Muscle of back (tissue), 11 donors: ENCODE data around the gene GALNT18. TPM values are rescaled to one million over a fixed set of nuclear protein-coding genes. Genes with fewer than 3 reads are reported as not detected.

Source experiments
- DNase-seq, 3 donors: peaks; one replicate each; pipeline versions ENCODE4 v3.0.0 to v3.0.0-alpha.2; 2013
- polyA plus RNA-seq, 10 donors: library from polyadenylated mRNA; unstranded; fragments of 120-200 nt; gene quantifications; one replicate each; pipeline ENCODE4 v1.2.1, GENCODE V29; 2013; ENCODE audit not compliant: insufficient read length in 10 of 10

Gene GALNT18
- polyA plus RNA-seq, 10 donors = 8.2 to 14.0 (median 11.1) TPM

DNA sequence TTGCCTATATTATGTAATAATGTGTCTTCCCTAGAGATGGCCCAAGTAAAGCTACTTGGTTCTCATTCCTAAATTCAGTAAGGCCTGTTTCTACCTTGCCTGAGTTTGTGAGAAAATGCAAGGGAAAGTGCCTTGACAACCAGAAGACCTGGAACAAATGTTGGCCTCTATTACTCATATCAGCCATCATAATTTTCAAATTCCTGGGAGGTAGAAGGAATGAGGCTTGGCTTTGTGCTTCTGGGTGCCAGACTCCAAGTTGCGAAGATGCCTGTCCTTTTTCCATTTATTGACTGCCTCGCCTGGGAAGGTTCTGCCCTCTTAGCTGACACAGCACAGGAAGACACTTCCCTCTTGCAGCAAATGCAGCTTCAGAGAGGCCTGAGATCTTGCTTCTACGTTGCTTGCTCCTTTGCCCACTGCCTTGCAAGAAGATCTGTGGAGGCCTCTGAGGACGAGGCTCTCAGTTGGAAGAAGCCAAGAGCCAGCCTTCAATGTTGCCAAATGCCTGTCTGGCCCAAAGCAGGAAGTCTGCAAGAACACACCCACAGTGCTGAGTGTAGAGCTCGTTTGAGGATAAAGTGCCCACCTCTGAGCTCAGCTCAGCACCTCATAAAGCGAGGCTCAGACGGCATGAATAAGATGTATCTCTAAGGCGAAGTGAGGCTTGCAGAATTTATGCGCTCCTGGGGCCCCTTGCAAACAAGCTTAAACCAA lies 120.1 kb downstream of the GALNT18 start:
- DNase-seq = peak in 1 of 3 donors; percentile 15

GRCh38 chr11:11500744-11501487 lies 120.9 kb downstream of the GALNT18 start:
- no peak for DNase-seq

DNA sequence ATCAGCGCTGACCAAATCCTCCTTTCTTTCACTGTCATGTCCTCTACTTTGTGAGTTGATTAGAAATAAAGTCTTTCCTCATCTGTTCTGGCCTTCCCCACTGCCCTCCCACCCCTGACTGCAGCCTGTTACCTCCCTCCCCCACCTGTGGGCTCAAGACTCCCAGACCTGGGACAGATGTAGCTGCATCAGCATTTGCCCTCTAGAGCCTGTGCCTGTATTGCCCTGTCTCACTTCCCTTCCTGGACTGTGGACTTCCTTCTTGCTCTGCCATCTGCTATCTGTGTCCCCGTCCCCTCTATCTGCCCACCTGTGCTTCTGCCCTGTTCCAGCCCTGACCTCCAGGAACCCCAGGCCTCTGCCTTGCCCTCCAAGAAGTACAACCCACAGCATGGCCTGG lies 122.5 kb downstream of the GALNT18 start:
- no peak for DNase-seq

- DNase-seq = no peak
Measured at GRCh38 chr11:11498195-11498594, 123.6 kb downstream of the GALNT18 start.

DNA sequence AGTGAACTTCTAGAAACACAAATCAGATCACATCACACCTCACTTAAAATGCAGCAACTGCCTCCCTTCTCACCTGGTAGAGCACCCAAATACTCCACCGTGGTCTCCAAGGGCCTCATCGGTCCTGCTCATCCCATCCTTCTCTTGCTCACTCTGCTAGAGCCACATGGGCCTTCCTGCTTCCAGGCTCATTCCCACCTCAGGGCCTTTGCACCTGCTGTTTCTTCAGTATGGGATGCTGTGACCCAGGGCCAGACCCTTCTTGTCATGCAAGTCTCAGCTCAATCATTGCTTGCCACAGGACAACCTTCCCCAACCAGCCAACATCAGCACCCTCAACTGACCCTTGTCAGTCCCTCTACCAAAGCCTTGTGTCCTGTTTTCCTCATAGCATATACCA lies 124.9 kb downstream of the GALNT18 start:
- DNase-seq = no peak

GRCh38 chr11:11494348-11494747 lies 127.5 kb downstream of the GALNT18 start:
- DNase-seq = no peak

- DNase-seq = no peak
Measured at GRCh38 chr11:11493698-11494097, 128.1 kb downstream of the GALNT18 start.

- no peak for DNase-seq
Measured at GRCh38 chr11:11491589-11491988, 130.2 kb downstream of the GALNT18 start.

GRCh38 chr11:11491014-11491413 lies 130.8 kb downstream of the GALNT18 start:
- no peak for DNase-seq

DNA sequence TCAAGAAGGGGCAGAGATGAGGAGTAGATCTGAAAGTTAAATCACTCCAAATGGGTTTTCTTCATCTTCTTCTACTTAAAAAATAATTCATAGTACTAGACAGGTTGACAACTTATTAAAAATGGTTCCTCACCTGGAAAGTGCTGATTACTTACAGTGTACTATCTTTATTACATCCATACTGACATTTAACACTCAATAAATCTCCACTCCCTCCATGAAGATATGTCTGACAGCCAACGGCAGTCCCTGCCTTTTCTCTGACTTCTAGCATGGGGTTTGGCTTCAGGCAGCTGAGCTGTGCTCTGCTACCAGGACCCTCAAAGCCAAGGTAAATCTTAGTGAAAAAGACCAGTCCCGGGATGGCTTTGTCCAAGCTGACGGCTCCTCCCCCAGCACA lies 135.4 kb downstream of the GALNT18 start:
- DNase-seq = no peak

DNA sequence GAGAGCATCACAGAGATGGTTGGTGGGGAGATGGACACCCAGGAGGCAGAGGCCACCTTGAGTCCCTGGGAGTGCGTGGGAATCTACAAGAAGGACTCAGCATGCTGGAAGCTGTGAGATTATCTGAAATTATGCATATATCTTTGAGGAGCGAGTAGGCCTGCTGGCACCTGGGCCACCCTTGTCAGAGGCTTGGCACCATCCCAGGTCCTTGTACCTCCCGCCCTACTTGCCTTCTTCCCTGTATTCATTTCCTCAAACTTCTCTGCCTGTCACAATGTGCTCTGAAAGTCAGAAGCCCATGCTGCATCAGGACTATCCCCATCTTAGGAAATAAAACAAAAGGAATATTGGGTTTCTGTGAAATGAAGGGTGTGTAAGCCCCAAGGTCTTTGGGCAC lies 135.8 kb downstream of the GALNT18 start:
- DNase-seq = no peak

GRCh38 chr11:11483627-11484026 lies 138.2 kb downstream of the GALNT18 start:
- no peak for DNase-seq

GRCh38 chr11:11482730-11483129 lies 139.1 kb downstream of the GALNT18 start:
- DNase-seq = no peak

DNA sequence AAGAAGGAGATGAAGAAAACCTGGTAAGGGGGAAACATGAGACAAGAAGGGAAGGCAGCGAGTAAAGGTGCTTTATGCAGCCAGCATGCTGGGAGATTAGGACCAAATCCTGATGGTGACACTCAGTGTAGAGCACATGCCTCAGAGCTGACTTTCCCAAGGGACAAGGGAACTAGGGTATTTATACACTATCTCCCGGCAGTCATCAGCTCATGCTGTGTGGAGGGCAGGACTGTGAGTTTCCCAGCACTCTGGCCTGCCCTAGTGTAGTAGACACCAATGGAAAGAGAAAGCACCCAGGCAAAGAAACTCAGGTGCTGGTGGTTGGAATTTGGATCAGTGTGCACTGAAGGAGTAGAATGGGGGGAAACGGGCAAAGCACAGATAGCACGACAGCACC lies 140.4 kb downstream of the GALNT18 start:
- DNase-seq = no peak

DNA sequence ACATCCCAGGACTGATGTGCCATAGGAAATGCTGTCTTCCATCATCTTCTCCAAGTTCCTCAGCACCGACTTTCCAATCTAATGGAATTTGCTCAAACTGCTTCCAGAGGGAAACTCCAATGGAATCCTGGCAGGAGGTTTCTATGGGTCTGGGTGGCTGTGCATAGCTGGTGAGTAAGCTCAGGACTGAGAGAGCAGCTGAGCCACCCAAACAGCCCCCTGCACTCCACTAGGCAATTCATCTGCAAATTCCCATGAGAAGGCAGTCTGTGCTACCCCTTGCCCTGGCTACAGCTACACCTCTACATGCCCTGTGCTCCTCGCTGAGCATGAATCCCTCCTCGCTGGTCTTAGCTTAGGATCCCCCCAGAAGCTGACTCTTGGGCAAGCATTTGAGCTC lies 140.8 kb downstream of the GALNT18 start:
- no peak for DNase-seq

DNA sequence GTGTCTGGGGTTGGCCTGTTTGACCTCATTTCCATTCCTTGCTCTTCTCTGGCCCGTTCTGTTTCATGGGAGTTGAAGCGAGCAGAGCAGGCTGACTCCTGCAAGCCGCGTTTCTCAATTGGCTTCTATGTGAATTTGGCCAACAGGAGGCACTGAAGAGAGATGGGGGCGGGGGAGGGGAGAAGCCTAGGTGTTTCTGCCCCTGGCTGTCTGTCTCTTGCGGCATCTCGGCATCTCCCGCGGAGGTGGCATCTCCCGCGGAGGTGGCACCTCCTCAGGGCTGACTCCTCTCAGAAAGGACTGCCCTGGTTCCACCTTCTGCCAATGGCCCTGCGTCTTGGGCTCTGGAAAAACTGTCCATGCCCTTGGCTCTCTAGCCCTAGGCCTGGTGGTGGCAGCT lies 143.1 kb downstream of the GALNT18 start:
- no peak for DNase-seq

GRCh38 chr11:11477695-11478420 lies 143.9 kb downstream of the GALNT18 start:
- no peak for DNase-seq

GRCh38 chr11:11476971-11477645 lies 144.7 kb downstream of the GALNT18 start:
- DNase-seq = no peak

DNA sequence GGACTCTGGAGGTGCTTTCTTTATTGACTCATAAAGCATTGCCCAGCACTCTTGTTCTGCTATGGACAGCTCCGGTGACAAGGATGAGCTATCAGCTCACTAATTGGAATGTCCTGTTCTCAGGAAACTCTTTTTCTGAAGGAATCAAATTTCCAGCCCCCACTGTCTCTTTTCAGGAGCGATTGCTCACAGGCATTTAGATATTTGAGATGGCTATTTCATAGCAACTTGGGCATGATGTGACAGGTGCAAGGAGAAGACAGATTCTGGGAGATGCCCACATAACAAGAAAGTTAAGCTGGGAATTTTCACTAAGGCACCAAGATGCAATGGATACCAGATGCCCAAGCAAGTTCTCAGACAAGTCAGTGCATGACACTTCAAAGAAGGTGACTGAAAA lies 145.3 kb downstream of the GALNT18 start:
- no peak for DNase-seq

- DNase-seq = peak in 1 of 3 donors; percentile 20
Measured at GRCh38 chr11:11472106-11472505, 149.7 kb downstream of the GALNT18 start.

GRCh38 chr11:11471201-11471600 lies 150.6 kb downstream of the GALNT18 start:
- no peak for DNase-seq

GRCh38 chr11:11468954-11469353 lies 152.9 kb downstream of the GALNT18 start:
- DNase-seq = no peak
